Inflammatory macrophage treated with lipopolysaccharide for 4 hours (primary cell): ENCODE results near the gene PLCXD1.
"Not testable (repeated sequence)": the region's sequence is repeated elsewhere in the genome, so short reads cannot be mapped to it uniquely, and the experiment has no call there.

Experiments used
- DNase-seq: peaks from one replicate; pipeline ENCODE4 v3.0.0-alpha.2; 2020

PLCXD1 gene

GRCh38 chrX:337331-337831, 56.2 kb downstream of the PLCXD1 start:
- DNase-seq = no peak

- no peak for DNase-seq
Measured at GRCh38 chrX:338281-338835, 57.2 kb downstream of the PLCXD1 start.

- no peak for DNase-seq
Measured at GRCh38 chrX:338836-339400, 57.7 kb downstream of the PLCXD1 start.

GRCh38 chrX:340121-340520, 58.9 kb downstream of the PLCXD1 start:
- DNase-seq = no peak

- DNase-seq = no peak
Measured at GRCh38 chrX:340641-341423, 59.7 kb downstream of the PLCXD1 start.

- DNase-seq = no peak
Measured at GRCh38 chrX:341541-342101, 60.4 kb downstream of the PLCXD1 start.

- DNase-seq = no peak
Measured at GRCh38 chrX:344371-344901, 63.3 kb downstream of the PLCXD1 start.

- no peak for DNase-seq
Measured at GRCh38 chrX:345020-345925, 64.1 kb downstream of the PLCXD1 start.

GRCh38 chrX:346034-346813, 65.0 kb downstream of the PLCXD1 start:
- DNase-seq = no peak

GRCh38 chrX:347351-348117, 66.4 kb downstream of the PLCXD1 start:
- no peak for DNase-seq

GRCh38 chrX:348461-349117, 67.4 kb downstream of the PLCXD1 start:
- DNase-seq = no peak

- no peak for DNase-seq
Measured at GRCh38 chrX:349196-349595, 68.0 kb downstream of the PLCXD1 start.

- no peak for DNase-seq
Measured at GRCh38 chrX:349702-350101, 68.5 kb downstream of the PLCXD1 start.

GRCh38 chrX:350148-350533, 69.0 kb downstream of the PLCXD1 start:
- no peak for DNase-seq

GRCh38 chrX:350534-351323, 69.5 kb downstream of the PLCXD1 start:
- DNase-seq = no peak

- DNase-seq = not testable (repeated sequence)
Measured at GRCh38 chrX:351324-351641, 70.1 kb downstream of the PLCXD1 start.

GRCh38 chrX:351736-352135, 70.6 kb downstream of the PLCXD1 start:
- no peak for DNase-seq

GRCh38 chrX:352181-352580, 71.0 kb downstream of the PLCXD1 start:
- no peak for DNase-seq

GRCh38 chrX:352582-353314, 71.6 kb downstream of the PLCXD1 start:
- DNase-seq = no peak
